HG02763 (cell line): ENCODE measurements around the gene ATG5.

Experiments used
- ATAC-seq: cut with Tn5 transposase; IDR thresholded peaks from one replicate; pipeline ENCODE4 v1.9.1; 2021; ENCODE audit warnings: mild to moderate bottlenecking, moderate library complexity; ENCODE audit not compliant: unreplicated experiment

The ATG5 gene

GRCh38 chr6:106184629-106185028 lies 140.9 kb downstream of the ATG5 start:
- no peak for ATAC-seq

DNA sequence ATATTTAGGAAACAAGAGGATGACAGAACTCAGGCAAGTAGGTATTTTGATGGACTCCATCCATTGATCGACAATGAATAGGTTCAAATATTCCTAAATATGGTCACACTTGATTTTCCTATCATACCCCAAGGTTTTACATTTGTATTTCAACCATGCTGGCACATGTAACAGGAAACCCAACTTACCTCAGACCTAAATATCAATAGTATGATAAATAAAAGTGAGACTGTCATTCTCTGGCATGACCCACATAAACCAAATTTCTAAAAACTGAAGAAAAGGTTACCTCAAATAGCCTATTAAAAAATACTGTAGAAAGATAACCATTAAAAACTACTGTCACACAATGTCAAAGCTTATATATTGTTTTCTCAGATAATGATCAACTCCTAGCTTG lies 142.1 kb downstream of the ATG5 start:
- ATAC-seq = no peak

DNA sequence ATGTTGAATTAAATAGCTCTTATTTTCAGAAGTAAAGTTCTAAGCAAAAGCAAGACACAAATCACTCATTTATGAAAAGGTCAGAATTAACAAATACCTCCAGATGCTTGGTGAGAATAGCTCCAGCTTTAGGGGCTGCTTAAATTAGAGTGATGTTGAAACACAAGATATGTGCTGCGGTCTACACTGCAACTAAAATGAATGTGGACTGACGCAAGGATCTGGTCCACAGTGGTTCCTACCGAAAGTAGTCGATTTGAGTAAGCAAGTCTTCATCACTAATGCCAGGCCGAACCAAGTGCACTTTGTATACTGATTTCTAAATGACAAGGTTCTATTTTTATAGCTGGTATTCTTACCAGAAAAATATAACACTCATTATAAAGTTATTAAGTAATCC lies 143.1 kb downstream of the ATG5 start:
- ATAC-seq = peak; percentile 80

DNA sequence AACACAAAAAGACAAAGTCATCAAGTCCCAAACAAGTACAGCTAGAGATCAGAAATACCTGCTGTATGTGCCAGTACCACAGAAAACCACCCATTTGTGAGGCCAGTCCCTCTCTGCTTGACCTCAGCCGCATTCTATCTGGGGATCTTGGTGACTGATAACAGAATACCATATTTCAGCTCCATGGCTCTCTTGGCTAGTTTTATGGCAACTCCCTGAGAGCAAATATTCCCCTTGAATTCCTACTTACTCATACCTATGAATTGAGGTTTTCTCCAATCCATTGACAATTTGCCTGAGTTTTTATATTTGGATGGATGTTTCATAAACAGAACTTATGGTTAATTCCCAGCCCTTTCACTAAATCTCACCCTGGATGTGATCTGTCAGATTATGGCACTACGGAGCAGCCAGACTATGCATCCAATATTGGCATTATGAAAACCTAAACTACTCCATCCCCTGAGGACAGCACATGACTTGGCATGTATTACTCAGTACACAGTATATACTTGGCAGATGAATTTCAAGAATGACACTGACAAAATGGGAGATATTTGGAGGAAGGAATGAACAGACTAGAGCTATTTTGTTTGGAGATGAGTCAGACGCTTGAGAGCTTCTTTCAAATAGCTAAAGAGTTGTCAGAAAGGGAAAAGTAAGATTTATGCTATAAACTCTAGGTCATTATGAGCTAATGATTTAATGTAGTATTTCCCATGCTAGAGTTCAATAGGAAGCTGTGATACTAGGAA lies 143.7 kb downstream of the ATG5 start:
- peak; percentile 35 for ATAC-seq

DNA sequence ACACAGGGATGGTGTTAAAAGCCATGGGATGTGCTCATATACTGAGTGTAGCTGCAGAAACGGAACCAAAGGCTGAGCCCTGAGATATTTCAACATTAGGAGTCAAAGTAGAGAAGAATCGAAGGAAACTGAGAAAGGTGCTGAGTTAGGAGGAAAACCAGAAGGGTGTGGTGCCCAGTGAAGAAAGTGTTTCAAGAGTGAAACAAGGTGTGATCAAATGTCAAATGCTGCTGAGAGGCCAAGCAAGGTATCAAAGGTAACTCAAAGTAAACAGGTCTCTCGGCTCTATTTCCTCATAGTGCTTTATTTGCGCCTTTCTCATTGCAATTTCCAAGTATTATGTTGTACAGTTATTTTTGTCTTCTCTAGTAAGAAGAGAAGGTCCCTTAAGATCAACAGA lies 145.4 kb downstream of the ATG5 start:
- ATAC-seq = no peak

DNA sequence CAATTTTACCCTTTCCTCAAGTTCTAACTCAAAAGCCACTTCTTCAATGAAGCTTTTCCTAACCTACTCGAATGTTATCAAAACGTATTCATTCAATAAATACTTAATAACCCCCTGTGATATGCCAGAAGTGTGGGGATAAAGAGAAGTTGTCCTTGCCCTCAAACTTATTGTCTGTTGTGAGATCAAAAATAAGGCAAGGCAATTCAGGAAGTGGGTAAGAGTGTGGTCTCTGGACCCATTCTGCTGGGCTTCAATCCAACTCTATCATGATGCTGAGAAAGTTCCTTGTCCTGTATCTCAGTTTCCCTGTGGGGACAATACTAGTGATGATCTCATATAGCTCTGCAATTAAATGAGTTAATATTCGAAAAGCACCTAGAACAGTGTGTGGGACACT lies 146.7 kb downstream of the ATG5 start:
- no peak for ATAC-seq

DNA sequence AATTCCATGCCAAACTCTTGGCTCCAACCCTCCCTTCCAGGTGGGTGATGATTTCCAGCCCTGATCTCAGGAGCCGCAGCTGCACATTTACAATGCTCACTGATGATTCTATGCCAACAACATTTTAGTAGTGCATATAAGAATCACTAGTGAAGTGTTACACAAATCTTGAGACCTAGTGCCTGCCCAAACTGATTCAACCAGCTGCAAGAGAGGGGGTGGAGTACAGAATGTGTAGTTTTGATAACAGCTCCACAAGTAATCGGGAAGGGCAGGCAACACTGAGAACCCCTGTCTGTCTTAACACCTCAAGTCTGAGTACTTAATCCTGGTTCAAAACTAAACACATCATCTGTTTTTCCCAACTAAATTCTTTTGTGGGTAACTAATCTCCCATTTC lies 147.8 kb downstream of the ATG5 start:
- ATAC-seq = no peak

GRCh38 chr6:106173124-106173879 lies 152.3 kb downstream of the ATG5 start:
- ATAC-seq = no peak

GRCh38 chr6:106170030-106170791 lies 155.3 kb downstream of the ATG5 start:
- no peak for ATAC-seq

- no peak for ATAC-seq
These were observed 156.0 kb downstream of the ATG5 start for GRCh38 chr6:106169517-106169916.

- no peak for ATAC-seq
These were observed 157.3 kb downstream of the ATG5 start for GRCh38 chr6:106168097-106168888.

DNA sequence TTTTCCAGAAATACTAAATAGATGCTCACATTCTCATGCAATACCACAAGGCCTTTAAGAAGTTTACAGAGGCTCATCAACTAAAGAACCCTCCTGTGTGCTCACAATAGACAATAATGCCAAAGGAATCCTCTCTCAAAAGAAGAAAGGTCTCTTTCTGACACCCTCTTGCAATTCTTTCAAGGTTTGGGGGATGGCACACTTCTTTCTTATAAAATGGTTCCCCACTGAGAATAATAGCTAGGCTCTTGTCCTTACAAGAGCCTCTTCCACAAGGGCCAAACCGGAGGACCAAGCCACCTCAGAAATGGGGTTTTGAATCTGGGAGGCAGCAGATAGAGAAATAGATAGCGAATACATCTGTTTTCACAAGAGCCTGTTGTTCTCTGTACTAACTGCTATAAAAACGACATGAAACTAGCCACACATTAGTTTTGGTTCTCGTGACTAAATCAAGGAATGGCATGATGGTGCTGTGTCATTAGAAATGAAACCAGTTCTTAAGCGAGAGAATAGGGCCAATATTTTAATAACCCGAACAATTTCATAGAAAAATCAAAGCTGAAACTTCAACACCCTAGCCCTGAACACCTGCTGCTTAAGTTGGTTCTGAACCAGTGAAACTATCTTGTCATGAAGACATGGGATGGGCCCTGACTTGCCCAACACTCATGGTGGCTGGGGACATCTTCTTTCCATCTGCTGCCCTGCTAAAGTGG lies 158.3 kb downstream of the ATG5 start:
- peak; percentile 49 for ATAC-seq

- no peak for ATAC-seq
These were observed 159.6 kb downstream of the ATG5 start for GRCh38 chr6:106165885-106166485.

- ATAC-seq = peak; percentile 38
These were observed 161.3 kb downstream of the ATG5 start for GRCh38 chr6:106163966-106164877.

GRCh38 chr6:106163446-106163965 lies 162.1 kb downstream of the ATG5 start:
- ATAC-seq = no peak

DNA sequence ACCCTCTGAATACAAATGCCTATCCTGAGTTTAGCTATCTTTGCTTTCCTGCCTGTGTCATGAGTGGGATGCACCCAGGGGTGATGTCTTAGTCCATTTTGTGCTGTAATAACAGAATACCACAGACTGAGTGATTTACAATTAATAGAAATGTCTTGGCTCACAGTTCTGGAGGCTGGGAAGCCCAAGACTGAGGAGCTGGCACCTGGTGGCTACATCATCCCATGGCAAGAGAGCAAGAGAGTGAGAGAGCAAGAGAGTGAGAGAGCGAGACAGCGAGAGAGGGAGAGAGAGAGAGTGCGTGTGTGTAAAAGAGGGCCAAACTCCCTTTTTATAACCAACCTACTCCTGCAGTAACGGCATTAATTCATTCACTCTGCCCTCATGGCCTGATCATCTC lies 162.6 kb downstream of the ATG5 start:
- no peak for ATAC-seq

GRCh38 chr6:106161893-106162292 lies 163.7 kb downstream of the ATG5 start:
- ATAC-seq = no peak

DNA sequence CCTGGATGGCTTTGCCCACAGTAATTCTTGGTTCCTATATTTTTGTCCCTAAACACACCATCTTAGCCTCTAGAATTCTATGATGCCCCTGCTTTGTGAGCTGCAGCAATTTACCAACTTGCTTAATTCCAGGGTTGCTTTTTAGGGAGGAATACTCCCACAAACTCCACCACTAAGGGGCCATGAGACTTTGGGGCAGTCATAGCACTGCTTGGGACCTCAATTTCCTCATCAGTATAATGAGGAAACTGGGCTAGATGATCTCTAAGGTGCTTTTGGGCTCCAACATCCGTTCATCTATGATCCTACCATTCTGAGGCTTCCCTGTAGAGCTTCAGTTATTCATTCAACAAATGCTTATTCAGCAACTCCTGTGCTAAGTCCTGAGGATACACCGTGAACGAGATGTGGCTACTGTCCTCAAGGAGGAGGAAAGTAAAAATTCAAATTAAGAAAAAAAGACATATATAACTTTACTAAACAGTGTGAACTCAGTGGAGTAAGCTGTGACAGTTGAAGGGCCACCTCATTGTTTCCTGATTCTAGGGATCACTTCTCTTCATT lies 164.2 kb downstream of the ATG5 start:
- no peak for ATAC-seq
